ENCODE data around the gene PPP6R3.

DNA sequence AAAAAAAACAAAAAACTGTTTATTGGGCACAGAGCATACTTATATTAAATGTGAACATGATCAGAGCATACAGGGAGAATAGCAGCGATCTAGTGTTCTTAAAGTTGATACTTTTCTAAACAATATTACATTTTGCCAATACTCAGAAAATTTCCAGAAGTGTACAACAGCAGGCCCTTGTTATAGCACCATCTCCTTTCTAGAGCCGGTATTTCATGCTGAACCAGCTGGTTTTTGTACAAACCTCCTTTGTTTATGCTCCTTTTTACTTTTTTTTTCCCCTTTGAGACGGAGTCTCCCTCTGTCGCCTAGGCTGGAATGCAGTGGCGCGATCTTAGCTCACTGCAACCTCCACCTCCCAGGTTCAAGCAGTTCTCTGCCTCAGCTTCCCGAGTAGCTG is 90.7 kb downstream of the PPP6R3 start:
- TF ChIP-seq, protein P1, sequence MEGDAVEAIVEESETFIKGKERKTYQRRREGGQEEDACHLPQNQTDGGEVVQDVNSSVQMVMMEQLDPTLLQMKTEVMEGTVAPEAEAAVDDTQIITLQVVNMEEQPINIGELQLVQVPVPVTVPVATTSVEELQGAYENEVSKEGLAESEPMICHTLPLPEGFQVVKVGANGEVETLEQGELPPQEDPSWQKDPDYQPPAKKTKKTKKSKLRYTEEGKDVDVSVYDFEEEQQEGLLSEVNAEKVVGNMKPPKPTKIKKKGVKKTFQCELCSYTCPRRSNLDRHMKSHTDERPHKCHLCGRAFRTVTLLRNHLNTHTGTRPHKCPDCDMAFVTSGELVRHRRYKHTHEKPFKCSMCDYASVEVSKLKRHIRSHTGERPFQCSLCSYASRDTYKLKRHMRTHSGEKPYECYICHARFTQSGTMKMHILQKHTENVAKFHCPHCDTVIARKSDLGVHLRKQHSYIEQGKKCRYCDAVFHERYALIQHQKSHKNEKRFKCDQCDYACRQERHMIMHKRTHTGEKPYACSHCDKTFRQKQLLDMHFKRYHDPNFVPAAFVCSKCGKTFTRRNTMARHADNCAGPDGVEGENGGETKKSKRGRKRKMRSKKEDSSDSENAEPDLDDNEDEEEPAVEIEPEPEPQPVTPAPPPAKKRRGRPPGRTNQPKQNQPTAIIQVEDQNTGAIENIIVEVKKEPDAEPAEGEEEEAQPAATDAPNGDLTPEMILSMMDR (optimal IDR thresholded peaks at IDR 0.05 in 1 of 3, IDR thresholded peaks at IDR 0.05 in 1 of 3, conservative IDR thresholded peaks at IDR 0.05 in 1 of 3; ENCODE audit: extremely low read depth in 1 of 3, insufficient read depth in 2 of 3, low read length in 3 of 3) = no peak
- no peak for TF ChIP-seq EZH2 (IDR thresholded peaks at IDR 0.05; ENCODE audit: low read length)
